Measurements from ENCODE around the gene DIP2C.

The DIP2C gene

DNA sequence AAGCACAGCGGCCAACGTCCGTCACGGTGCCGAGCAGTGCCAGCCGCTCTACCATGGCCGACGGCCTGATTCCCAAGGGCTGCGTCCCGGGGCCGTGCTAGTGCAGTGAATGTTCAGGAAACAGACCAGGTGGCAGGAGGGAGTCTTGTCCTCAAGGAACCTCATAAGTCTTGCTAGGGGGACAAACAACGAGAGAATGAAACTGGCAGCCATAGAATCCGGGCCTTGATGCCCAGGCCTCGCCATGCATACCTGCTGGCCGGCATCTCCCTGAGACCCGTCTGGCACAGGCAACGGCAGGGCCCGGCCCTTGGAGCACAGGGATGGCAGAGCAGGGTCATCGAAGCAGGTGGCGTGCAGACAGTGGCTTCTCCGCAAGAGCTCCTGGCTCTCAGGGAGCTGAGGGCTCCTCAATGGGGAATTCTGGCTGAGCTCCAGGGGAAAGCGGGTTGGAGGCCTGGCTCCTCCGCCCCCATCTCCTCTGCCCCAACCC, 58.8 kb downstream of the DIP2C start:
- in situ Hi-C loops (cut with HindIII; ENCODE audit: low pct_ligation_motif_present, low sequenced_read_pairs): no loop called here
- Histone ChIP-seq H3K27me3 (replicated peaks) (no peaks in the 10 kb centered on the region), H3K27ac (no peak overlapping the region), H3K4me3 (ENCODE audit: low read depth, low read length) (no peak overlapping the region), H3K36me3 (replicated peaks) (no peaks in the 10 kb centered on the region)
- TF ChIP-seq, protein P1, sequence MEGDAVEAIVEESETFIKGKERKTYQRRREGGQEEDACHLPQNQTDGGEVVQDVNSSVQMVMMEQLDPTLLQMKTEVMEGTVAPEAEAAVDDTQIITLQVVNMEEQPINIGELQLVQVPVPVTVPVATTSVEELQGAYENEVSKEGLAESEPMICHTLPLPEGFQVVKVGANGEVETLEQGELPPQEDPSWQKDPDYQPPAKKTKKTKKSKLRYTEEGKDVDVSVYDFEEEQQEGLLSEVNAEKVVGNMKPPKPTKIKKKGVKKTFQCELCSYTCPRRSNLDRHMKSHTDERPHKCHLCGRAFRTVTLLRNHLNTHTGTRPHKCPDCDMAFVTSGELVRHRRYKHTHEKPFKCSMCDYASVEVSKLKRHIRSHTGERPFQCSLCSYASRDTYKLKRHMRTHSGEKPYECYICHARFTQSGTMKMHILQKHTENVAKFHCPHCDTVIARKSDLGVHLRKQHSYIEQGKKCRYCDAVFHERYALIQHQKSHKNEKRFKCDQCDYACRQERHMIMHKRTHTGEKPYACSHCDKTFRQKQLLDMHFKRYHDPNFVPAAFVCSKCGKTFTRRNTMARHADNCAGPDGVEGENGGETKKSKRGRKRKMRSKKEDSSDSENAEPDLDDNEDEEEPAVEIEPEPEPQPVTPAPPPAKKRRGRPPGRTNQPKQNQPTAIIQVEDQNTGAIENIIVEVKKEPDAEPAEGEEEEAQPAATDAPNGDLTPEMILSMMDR (IDR thresholded peaks at IDR 0.05; ENCODE audit: low read depth, low read length, missing control alignments): no peak
- no peak for DNase-seq

DNA sequence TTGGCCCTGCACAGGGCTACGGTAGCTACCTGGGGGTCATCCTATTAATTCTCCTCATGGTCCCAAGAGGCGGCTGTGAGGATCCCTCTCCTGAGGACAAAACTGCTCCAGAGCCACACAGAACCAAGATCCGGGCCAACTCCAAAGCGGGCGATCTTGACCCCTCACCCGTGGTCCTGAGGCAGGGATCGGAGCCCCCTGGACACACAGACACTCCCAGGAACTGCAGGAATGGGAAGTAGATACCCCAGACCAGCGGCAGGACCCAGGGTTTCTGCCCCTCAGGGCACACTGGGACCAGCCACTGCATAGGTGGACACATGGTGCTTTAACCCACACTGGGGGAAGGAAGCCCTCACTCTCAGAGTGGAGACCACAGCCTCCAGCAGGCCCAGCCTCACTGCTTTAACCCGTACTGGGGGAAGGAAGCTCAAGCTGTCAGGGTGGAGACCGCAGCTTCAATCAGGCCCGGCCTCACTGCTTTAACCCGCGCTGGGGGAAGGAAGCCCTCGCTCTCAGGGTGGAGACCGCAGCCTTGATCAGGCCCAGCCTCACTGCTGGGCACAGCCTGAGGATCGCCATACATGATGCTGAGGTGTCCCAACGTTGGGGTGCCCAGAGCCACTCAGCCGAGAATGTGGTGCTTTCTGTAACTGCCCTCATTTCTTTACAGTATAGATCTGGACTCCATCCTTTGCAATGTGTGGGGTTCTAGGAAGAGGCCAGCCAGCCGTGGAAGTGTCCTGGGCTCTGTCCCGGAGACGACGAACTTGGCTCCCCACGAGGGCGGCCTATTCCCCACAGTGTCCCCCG, 60.1 kb downstream of the DIP2C start:
- no peaks in the 10 kb centered on the region for H3K27me3 ChIP-seq (replicated peaks)
- H3K27ac ChIP-seq: no peak overlapping the region
- in situ Hi-C loops (cut with HindIII; ENCODE audit: low pct_ligation_motif_present, low sequenced_read_pairs): no loop called here
- H3K36me3 ChIP-seq (replicated peaks): no peaks in the 10 kb centered on the region
- H3K4me3 ChIP-seq (ENCODE audit: low read depth, low read length): no peak overlapping the region
- TF ChIP-seq, protein P1 (IDR thresholded peaks at IDR 0.05; ENCODE audit: low read depth, low read length, missing control alignments): no peak
- no peak for DNase-seq

DNA sequence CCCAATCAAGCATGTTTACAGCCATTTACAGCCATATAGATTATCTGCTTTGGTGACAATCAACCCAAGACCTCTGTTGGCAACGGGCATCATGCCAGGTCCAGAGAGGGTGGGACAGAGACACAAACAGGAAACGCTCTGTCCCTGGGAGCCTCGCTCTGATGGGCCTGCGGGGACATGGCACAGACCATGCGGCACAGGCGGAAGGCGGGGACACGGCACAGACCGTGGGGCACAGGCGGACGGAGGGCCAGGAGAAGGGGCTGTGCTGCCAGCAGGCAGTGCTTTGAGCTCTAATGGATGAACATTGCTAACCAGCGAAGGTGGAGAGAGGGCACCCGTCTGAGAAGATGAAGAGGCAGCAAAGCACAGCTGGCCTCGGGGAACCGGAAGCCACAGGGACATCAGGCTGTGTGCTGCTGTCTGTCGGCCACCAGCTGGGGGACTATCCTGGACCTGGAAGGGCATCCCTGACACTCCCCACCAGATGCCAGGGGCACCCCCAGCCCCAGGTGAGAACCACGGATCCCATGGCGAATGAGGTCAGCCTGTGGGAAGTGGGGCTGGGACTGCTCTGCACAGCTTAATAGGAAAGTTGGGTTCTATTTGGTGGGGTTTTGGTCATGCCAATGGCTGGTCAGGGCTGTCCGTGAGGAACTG, 61.0 kb downstream of the DIP2C start:
- no peak overlapping the region for H3K27ac ChIP-seq
- in situ Hi-C loops (cut with HindIII; ENCODE audit: low pct_ligation_motif_present, low sequenced_read_pairs): no loop called here
- no peak for DNase-seq
- TF ChIP-seq, protein P1 (IDR thresholded peaks at IDR 0.05; ENCODE audit: low read depth, low read length, missing control alignments): no peak
- H3K36me3 ChIP-seq (replicated peaks): no peaks in the 10 kb centered on the region
- H3K27me3 ChIP-seq (replicated peaks): no peaks in the 10 kb centered on the region
- H3K4me3 ChIP-seq (ENCODE audit: low read depth, low read length): no peak overlapping the region

DNA sequence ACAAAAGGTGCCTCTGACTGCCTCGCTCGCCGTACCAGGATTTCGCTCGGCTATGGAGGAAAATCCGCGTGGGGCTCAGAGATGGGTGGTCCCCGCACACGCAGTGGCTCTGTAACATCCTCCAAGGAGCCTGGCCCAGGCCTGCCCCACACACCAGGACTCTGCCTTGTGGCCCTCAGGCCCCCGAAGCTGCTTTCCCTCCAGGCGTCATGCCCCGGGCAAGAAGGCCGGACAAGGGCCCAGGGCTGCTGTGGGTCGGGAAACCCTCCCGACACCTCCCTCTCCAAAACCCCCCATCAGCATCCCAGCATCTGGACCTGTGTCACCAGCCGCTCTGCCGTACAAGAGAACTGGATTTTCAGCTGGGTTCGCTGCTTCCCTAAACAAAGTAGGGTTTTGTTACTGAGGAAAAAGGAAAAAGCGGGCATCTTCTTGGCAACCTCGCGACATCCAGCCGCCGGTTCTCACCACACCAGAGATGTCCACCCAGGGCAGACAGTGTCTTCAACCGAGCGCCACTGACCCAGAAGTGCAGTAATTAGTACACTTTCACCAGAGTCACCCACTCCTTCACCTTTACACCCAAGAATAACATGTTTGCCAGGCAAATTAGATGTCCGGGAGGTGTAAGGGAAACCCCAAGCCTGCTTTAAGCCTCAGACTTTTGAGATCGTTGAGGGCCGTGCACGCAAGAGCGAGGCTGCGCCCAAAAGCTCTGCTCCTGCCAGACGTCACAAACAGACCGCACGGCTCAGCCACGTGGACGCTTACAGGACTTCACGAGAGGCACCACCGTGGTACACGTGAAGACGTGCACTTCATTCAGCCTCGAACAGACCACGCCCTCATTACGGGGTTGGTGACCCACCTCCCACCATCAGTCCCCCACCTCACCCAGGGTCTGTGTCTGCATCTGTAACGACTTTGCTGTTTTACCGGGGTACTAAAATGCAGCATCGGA, 62.2 kb downstream of the DIP2C start:
- in situ Hi-C loops (cut with HindIII; ENCODE audit: low pct_ligation_motif_present, low sequenced_read_pairs): no loop called here
- no peak for DNase-seq
- H3K27me3 ChIP-seq (replicated peaks): no peaks in the 10 kb centered on the region
- TF ChIP-seq, protein P1 (IDR thresholded peaks at IDR 0.05; ENCODE audit: low read depth, low read length, missing control alignments): no peak
- no peaks in the 10 kb centered on the region for H3K36me3 ChIP-seq (replicated peaks)
- H3K27ac ChIP-seq: no peak overlapping the region
- H3K4me3 ChIP-seq (ENCODE audit: low read depth, low read length): no peak overlapping the region

DNA sequence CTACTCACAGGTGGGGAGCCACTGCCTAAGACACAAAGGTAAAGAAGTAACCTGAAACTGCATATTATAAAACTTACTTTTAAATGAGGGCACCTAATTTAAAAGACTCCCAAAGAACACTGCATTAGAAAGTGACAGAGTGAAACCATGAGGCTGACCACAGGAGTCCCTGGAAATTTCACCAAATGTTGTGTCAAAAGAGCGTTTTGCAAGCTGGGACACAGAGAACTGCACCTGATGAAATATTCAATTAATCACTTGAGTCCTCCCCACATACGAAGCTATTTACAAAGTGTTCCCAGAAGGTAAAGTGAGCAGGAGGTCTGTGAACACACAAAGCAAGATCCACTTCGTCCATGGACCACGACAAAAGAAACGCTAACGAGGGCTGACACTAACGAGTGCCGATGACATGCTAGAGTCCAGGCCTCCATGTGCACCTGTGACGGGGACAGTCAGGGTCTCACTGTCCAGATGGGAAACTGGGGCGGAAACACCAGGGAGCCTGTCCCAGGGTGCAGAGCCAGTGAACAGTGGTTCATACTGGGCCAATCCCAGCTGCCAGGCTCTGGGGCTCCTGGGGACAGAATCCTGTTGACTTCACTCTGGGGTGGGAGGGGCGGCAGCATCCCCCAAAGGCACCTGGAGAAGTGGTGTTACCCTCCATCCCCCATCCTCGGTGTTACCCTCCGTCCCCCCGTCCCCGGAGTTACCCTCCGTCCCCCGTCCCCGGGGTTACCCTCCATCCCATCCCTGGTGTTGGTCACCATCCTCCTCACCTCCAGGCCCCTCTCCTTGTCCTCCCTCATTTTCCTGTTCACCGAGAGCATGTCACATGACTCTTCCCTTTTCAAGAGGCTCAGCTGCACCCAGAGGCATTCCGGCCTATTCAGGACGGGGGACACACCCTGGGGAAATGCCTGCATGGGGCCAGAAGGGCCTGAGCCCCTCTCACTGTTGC, 63.4 kb downstream of the DIP2C start:
- TF ChIP-seq, protein P1 (IDR thresholded peaks at IDR 0.05; ENCODE audit: low read depth, low read length, missing control alignments): no peak
- peak overlapping the region; percentile 94 for H3K27ac ChIP-seq
- no peaks in the 10 kb centered on the region for H3K27me3 ChIP-seq (replicated peaks)
- no peaks in the 10 kb centered on the region for H3K36me3 ChIP-seq (replicated peaks)
- no peak for DNase-seq
- H3K4me3 ChIP-seq (ENCODE audit: low read depth, low read length): no peak overlapping the region
- in situ Hi-C loops (cut with HindIII; ENCODE audit: low pct_ligation_motif_present, low sequenced_read_pairs): no loop called here

Data from brain microvascular endothelial cell (primary cell).